Amniotic stem cell (primary cell): Measurements from ENCODE around the gene PRKAA2.

ENCODE experiments used
- DNase-seq: peaks from one replicate; lab custom pipeline; 2025; lab: John Stamatoyannopoulos, UW

Gene PRKAA2

GRCh38 chr1:56654126-56654923, 9.2 kb downstream of the PRKAA2 start:
- no peak for DNase-seq

- no peak for DNase-seq
These were observed 11.0 kb downstream of the PRKAA2 start for GRCh38 chr1:56655991-56656613.

- no peak for DNase-seq
These were observed 13.1 kb downstream of the PRKAA2 start for GRCh38 chr1:56658254-56658653.

- DNase-seq, result no peak
These were observed 15.2 kb downstream of the PRKAA2 start for GRCh38 chr1:56660293-56660692.

- DNase-seq, result no peak
These were observed 18.7 kb downstream of the PRKAA2 start for GRCh38 chr1:56663846-56664245.

- DNase-seq, result no peak
These were observed 20.3 kb downstream of the PRKAA2 start for GRCh38 chr1:56665384-56665783.

- DNase-seq, result no peak
These were observed 21.0 kb downstream of the PRKAA2 start for GRCh38 chr1:56666112-56666608.

GRCh38 chr1:56670350-56670749, 25.2 kb downstream of the PRKAA2 start:
- DNase-seq, result no peak

GRCh38 chr1:56671085-56671484, 26.0 kb downstream of the PRKAA2 start:
- DNase-seq, result no peak

- no peak for DNase-seq
These were observed 26.4 kb downstream of the PRKAA2 start for GRCh38 chr1:56671542-56671941.

GRCh38 chr1:56672579-56672978, 27.5 kb downstream of the PRKAA2 start:
- no peak for DNase-seq

GRCh38 chr1:56675763-56676162, 30.6 kb downstream of the PRKAA2 start:
- DNase-seq, result no peak

GRCh38 chr1:56676571-56677035, 31.5 kb downstream of the PRKAA2 start:
- DNase-seq, result peak; percentile 12

GRCh38 chr1:56683569-56683968, 38.5 kb downstream of the PRKAA2 start:
- no peak for DNase-seq

- DNase-seq, result no peak
These were observed 41.1 kb downstream of the PRKAA2 start for GRCh38 chr1:56686169-56686568.

GRCh38 chr1:56688522-56689026, 43.5 kb downstream of the PRKAA2 start:
- DNase-seq, result peak; percentile 19

GRCh38 chr1:56696663-56697062, 51.5 kb downstream of the PRKAA2 start:
- DNase-seq, result no peak

- no peak for DNase-seq
These were observed 58.6 kb downstream of the PRKAA2 start for GRCh38 chr1:56703747-56704146.

GRCh38 chr1:56707379-56707778, 62.3 kb downstream of the PRKAA2 start:
- no peak for DNase-seq

GRCh38 chr1:56709269-56709880, 64.3 kb downstream of the PRKAA2 start:
- no peak for DNase-seq

- DNase-seq, result no peak
These were observed 64.9 kb downstream of the PRKAA2 start for GRCh38 chr1:56709995-56710394.

GRCh38 chr1:56710646-56711045, 65.5 kb downstream of the PRKAA2 start:
- DNase-seq, result no peak

GRCh38 chr1:56712150-56712549, 67.0 kb downstream of the PRKAA2 start:
- DNase-seq, result no peak
